ENCODE measurements around the gene EBI3. TPM values are rescaled to one million over a fixed set of nuclear protein-coding genes. Genes with fewer than 3 reads are reported as not detected.

Gene EBI3
- polyA plus RNA-seq, 1 donor from 2014 or later: not detected

- Histone ChIP-seq H3K9me2 (ENCODE audit: insufficient read depth, low read length) (no peaks in the 10 kb centered on the region), H3K27me3 (ENCODE audit: insufficient read depth, low read depth, low read length) (no peaks in the 10 kb centered on the region), H3K36me3 (ENCODE audit: insufficient read depth, low read length) (no peaks in the 10 kb centered on the region), H4K20me1 (ENCODE audit: insufficient read depth) (no peaks in the 10 kb centered on the region), H3F3A (ENCODE audit: insufficient read depth, low read length, poor library complexity, severe bottlenecking) (no peaks in the 10 kb centered on the region), H3K9ac (ENCODE audit: low read length) (no peak overlapping the region), H3K9me3 (ENCODE audit: low read length) (no peaks in the 10 kb centered on the region), H3K4me3 (ENCODE audit: low read length) (no peak overlapping the region), H2AFZ (ENCODE audit: low read depth, low read length) (no peak overlapping the region), H3K27ac (ENCODE audit: low read length) (no peak overlapping the region), H3K79me2 (replicated peaks; ENCODE audit: insufficient read depth, low read length) (no peaks in the 10 kb centered on the region), H3K4me2 (ENCODE audit: low read length) (no peak overlapping the region)
- TF ChIP-seq SMC3 (conservative IDR thresholded peaks at IDR 0.05; ENCODE audit: poor library complexity): peak; percentile 29
- peak; percentile 39 for TF ChIP-seq CTCF (IDR thresholded peaks at IDR 0.05; ENCODE audit: poor library complexity, severe bottlenecking)
- no peak for TF ChIP-seq MXI1 (conservative IDR thresholded peaks at IDR 0.05; ENCODE audit: poor library complexity, severe bottlenecking)
- TF ChIP-seq RAD21 (conservative IDR thresholded peaks at IDR 0.05): peak; percentile 31
- no peak for TF ChIP-seq REST (IDR thresholded peaks at IDR 0.05; ENCODE audit: borderline replicate concordance)
- TF ChIP-seq EP300 (conservative IDR thresholded peaks at IDR 0.05; ENCODE audit: poor library complexity, severe bottlenecking): no peak
- TF ChIP-seq POLR2AphosphoS5 (IDR thresholded peaks at IDR 0.05): no peak
- no peak for TF ChIP-seq EZH2 (IDR thresholded peaks at IDR 0.05; ENCODE audit: borderline replicate concordance, insufficient read depth, low read length, poor library complexity, severe bottlenecking)
Measured at GRCh38 chr19:4208385-4209094, 20.8 kb upstream of the EBI3 start.

- H3K9me2 ChIP-seq (ENCODE audit: insufficient read depth, low read length): no peaks in the 10 kb centered on the region
Measured at GRCh38 chr19:4210166-4210731, 19.1 kb upstream of the EBI3 start.

More at GRCh38 chr19:4210166-4210731, 19.1 kb upstream of the EBI3 start:
- Histone ChIP-seq H3K36me3 (ENCODE audit: insufficient read depth, low read length) (no peaks in the 10 kb centered on the region), H3K9me3 (ENCODE audit: low read length) (no peaks in the 10 kb centered on the region), H3K27ac (ENCODE audit: low read length) (no peak overlapping the region), H3K4me2 (ENCODE audit: low read length) (no peak overlapping the region), H3K27me3 (ENCODE audit: insufficient read depth, low read depth, low read length) (no peaks in the 10 kb centered on the region), H3K4me3 (ENCODE audit: low read length) (no peak overlapping the region), H3K9ac (ENCODE audit: low read length) (no peak overlapping the region), H3K79me2 (replicated peaks; ENCODE audit: insufficient read depth, low read length) (no peaks in the 10 kb centered on the region), H4K20me1 (ENCODE audit: insufficient read depth) (no peaks in the 10 kb centered on the region), H2AFZ (ENCODE audit: low read depth, low read length) (no peak overlapping the region), H3F3A (ENCODE audit: insufficient read depth, low read length, poor library complexity, severe bottlenecking) (no peaks in the 10 kb centered on the region)
- TF ChIP-seq SMC3 (conservative IDR thresholded peaks at IDR 0.05; ENCODE audit: poor library complexity) (no peak), TAF1 (IDR thresholded peaks at IDR 0.05; ENCODE audit: low read depth) (no peak), POLR2AphosphoS5 (IDR thresholded peaks at IDR 0.05) (no peak), CTCF (IDR thresholded peaks at IDR 0.05; ENCODE audit: poor library complexity, severe bottlenecking) (no peak), MXI1 (conservative IDR thresholded peaks at IDR 0.05; ENCODE audit: poor library complexity, severe bottlenecking) (no peak), REST (IDR thresholded peaks at IDR 0.05; ENCODE audit: borderline replicate concordance) (no peak), EZH2 (IDR thresholded peaks at IDR 0.05; ENCODE audit: borderline replicate concordance, insufficient read depth, low read length, poor library complexity, severe bottlenecking) (no peak), EP300 (conservative IDR thresholded peaks at IDR 0.05; ENCODE audit: poor library complexity, severe bottlenecking) (no peak), RAD21 (conservative IDR thresholded peaks at IDR 0.05) (no peak)

Data from neural cell (in vitro differentiated cells).